Stimulated activated CD4-positive, alpha-beta T cell treated with anti-CD3 and anti-CD28 coated beads, TNF-alpha, amount 100 ng/mL, for 48 hours (primary cell): ENCODE results near the gene MRPL34.

ENCODE experiments used
- DNase-seq, 3 donors: peaks; one replicate each; pipeline ENCODE4 v3.0.0-alpha.2; 2020; ENCODE audit warnings: low read depth in 3 of 3

MRPL34 gene

DNA sequence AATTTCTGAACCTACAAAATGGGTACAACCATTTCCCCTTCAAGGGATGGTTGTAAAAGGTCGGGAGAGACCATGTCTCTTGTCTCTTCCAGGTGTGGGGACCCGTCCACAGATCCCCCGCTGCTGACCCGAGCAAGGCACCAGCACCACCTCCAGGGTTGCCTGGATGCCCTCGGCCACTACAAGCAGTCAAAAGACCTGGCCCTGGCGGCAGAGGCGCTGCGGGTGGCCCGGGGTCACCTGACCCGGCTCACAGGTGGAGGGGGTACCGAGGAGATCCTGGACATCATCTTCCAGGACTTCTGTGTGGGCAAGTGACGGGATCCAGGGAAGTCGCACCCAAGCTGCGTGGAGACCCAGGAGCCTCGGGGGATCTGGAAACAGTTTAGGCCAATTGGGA is 35.7 kb downstream of the MRPL34 start:
- no peak for DNase-seq

GRCh38 chr19:17341845-17342244 is 36.2 kb downstream of the MRPL34 start:
- DNase-seq, result no peak

- DNase-seq, result peak; percentile 62 to 74 (median 74)
Measured at GRCh38 chr19:17346109-17346671, 40.5 kb downstream of the MRPL34 start.

- no peak for DNase-seq
Measured at GRCh38 chr19:17347361-17347760, 41.7 kb downstream of the MRPL34 start.

GRCh38 chr19:17347877-17348276 is 42.2 kb downstream of the MRPL34 start:
- no peak for DNase-seq

DNA sequence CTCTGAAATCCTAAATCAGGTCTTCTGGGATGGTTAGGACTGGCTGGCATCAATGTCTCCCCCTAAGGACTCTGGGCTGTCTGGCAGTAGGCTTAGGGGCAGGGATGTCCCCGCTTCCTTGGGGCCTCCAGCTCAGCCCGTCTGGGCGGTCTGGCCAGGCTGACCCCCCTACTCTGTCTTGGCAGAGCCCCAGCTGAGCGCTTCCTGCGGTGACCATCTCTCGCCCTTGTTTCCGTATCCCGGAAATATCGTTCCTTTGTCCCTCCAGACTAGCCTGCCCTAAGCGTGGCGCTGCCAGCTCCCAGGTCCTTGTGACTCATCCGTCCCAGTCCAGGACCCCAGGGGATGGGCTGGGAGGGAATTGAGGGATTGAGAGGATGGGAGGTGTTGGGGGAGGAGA is 43.0 kb downstream of the MRPL34 start:
- no peak for DNase-seq

DNA sequence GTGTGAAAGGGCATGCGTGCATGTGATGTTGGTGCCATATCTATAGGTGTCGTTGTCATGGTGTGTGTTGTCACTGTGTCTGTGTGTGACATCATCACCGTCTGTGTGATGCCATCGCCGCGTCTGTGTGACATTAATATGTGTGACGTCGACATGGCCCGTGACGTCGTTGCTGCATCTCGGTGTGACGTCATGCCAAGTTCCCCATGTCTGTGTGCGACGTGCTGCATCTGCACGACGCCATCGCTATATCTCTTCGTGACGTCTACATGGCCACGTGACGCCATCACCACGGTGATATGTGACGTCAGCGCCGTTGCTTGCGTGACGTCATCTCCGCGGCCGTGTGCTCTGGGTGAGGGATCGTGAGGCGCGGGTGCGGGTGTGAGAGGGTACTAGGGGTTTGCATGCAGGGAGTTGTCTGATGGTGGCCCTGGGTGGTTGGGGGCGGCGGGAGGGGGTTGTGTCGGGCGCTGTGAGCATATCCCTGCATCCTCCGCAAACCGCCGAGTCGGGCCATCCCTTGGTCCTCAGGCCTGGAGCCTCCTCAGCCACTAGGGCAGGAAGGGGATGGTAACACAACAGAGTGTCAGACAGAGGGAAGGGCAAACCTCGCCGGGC is 46.3 kb downstream of the MRPL34 start:
- no peak for DNase-seq

- DNase-seq, result no peak
Measured at GRCh38 chr19:17352608-17353280, 47.1 kb downstream of the MRPL34 start.

DNA sequence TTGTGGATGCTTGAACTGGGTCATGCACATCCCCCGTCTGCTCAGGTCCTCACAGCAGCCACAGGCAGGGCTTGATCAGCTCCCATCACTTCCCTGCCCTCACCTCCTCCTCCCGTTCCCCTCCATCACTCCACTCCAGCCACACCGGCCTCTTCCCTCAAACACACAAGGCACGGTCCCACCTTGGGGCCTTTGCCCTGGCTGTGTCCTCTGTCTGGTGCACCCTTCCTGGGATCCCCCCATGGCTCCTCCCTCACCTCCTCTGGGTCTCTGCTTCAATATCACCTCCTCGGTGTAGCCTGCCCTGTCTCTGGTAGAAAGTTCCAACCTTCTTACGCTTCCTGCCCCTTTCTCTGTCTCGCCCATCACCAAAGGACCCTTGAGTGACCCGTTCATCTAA is 47.7 kb downstream of the MRPL34 start:
- DNase-seq, result no peak
